Tibial nerve (tissue), 4 donors: ENCODE results near the gene FTCD. TPM values are rescaled to one million over a fixed set of nuclear protein-coding genes. Genes with fewer than 3 reads are reported as not detected.

Experiments used
- DNase-seq, 2 donors: peaks; one replicate each; pipeline ENCODE4 v3.0.0-alpha.2; 2019; ENCODE audit warnings: low spot score in 2 of 2
- H3K27ac ChIP-seq, 4 donors: fragments of 200-600 bp; sonication (generic) in 3 of 4; one replicate each; pipeline ENCODE4 v1.5.1; 2017 to 2019; ENCODE audit warnings: mild to moderate bottlenecking in 1 of 4
- H3K27me3 ChIP-seq, 2 donors: fragments of 200-600 bp; sonication (generic) in 1 of 2; one replicate each; pipeline versions ENCODE4 v1.5.1 to v1.6.0; 2017 to 2019
- H3K36me3 ChIP-seq, 3 donors: fragments of 200-600 bp; sonication (generic); one replicate each; pipeline ENCODE4 v1.5.1; 2018 to 2019
- H3K4me1 ChIP-seq, 4 donors: fragments of 200-600 bp; sonication (generic) in 3 of 4; one replicate each; pipeline ENCODE4 v1.5.1; 2017 to 2019
- H3K4me3 ChIP-seq, 4 donors: fragments of 200-600 bp; sonication (generic) in 3 of 4; one replicate each; pipeline ENCODE4 v1.5.1; 2017 to 2019; ENCODE audit warnings: mild to moderate bottlenecking in 1 of 4, moderate library complexity in 1 of 4
- H3K9me3 ChIP-seq, 4 donors: fragments of 200-600 bp; sonication (generic) in 3 of 4; one replicate each; pipeline ENCODE4 v1.5.1; 2017 to 2019
- CTCF ChIP-seq, 5 experiments: fragments of 200-600 bp in 3 of 5; fragments of 450-650 bp in 2 of 5; sonication (generic) in 3 of 5; IDR thresholded peaks; one replicate each; pipeline ENCODE4 v1.5.1; 2016 to 2019; ENCODE audit warnings: antibody characterized with exemption in 5 of 5, mild to moderate bottlenecking in 3 of 5, moderate library complexity in 2 of 5
- EP300 ChIP-seq, 2 donors: sonication (generic); formaldehyde crosslinking; IDR thresholded peaks; one replicate each; pipeline ENCODE4 v1.6.1; 2017; ENCODE audit warnings: antibody characterized with exemption in 2 of 2, mild to moderate bottlenecking in 1 of 2
- POLR2A ChIP-seq, 2 donors: fragments of 450-650 bp; IDR thresholded peaks; one replicate each; pipeline ENCODE4 v1.6.1; 2017; ENCODE audit warnings: antibody characterized with exemption in 2 of 2, mild to moderate bottlenecking in 2 of 2, moderate library complexity in 2 of 2
- WGBS, 2 donors: methylation state at CpG; one replicate each; pipeline ENCODE4 v1.1.5; 2018; 5-methylcytosine and 5-hydroxymethylcytosine counted together
- total RNA-seq, 4 donors: library from RNA; depleted of rRNA; stranded (reverse); fragments of >200 nt; gene quantifications; one replicate each; pipeline ENCODE4 v1.1.0, GENCODE V29; 2016

Gene FTCD
- total RNA-seq, 4 donors from 2014 or later, result 2.2 to 21.2 (median 2.5) TPM

GRCh38 chr21:46199436-46200373, 44.3 kb upstream of the FTCD start:
- H3K27me3 ChIP-seq, result no peaks in the 10 kb centered on the region
- H3K4me3 ChIP-seq, result no peak overlapping the region
- DNase-seq, result no peak
- TF ChIP-seq CTCF (IDR thresholded peaks at IDR 0.05) (no peak), EP300 (IDR thresholded peaks at IDR 0.05) (no peak), POLR2A (IDR thresholded peaks at IDR 0.05) (no peak)
- no peak overlapping the region for H3K27ac ChIP-seq
- 79 to 83% methylated on average over 13 of the region's 13 CpGs for WGBS, 2 donors
- H3K36me3 ChIP-seq, result peaks cover 3 to 86% (median 21%) of the 10 kb centered on the region in 3 donors
- no peaks in the 10 kb centered on the region for H3K9me3 ChIP-seq
- no peaks in the 10 kb centered on the region for H3K4me1 ChIP-seq

GRCh38 chr21:46196733-46197132, 41.4 kb upstream of the FTCD start:
- H3K36me3 ChIP-seq, result peaks cover 4 to 91% (median 26%) of the 10 kb centered on the region in 3 donors
- WGBS, 2 donors, result 88 to 90% methylated on average over 20 of the region's 20 CpGs
- TF ChIP-seq EP300 (IDR thresholded peaks at IDR 0.05), result no peak
- no peak for TF ChIP-seq CTCF (IDR thresholded peaks at IDR 0.05)
- TF ChIP-seq POLR2A (IDR thresholded peaks at IDR 0.05), result no peak
- no peaks in the 10 kb centered on the region for H3K27me3 ChIP-seq
- H3K9me3 ChIP-seq, result no peaks in the 10 kb centered on the region
- H3K4me1 ChIP-seq, result no peaks in the 10 kb centered on the region
- no peak overlapping the region for H3K4me3 ChIP-seq
- DNase-seq, result peak in 1 of 2 donors; percentile 2
- no peak overlapping the region for H3K27ac ChIP-seq

GRCh38 chr21:46195595-46196195, 40.3 kb upstream of the FTCD start:
- H3K9me3 ChIP-seq, result no peaks in the 10 kb centered on the region
- peak in 1 of 2 donors; percentile 2 for DNase-seq
- H3K27ac ChIP-seq, result no peak overlapping the region
- H3K36me3 ChIP-seq, result peaks cover 7 to 96% (median 26%) of the 10 kb centered on the region in 3 donors
- H3K4me3 ChIP-seq, result no peak overlapping the region
- peaks cover 0 to 3% (median 0%) of the 10 kb centered on the region in 4 donors for H3K4me1 ChIP-seq
- no peaks in the 10 kb centered on the region for H3K27me3 ChIP-seq
- TF ChIP-seq CTCF (IDR thresholded peaks at IDR 0.05) (no peak), POLR2A (IDR thresholded peaks at IDR 0.05) (no peak), EP300 (IDR thresholded peaks at IDR 0.05) (no peak)
- 70 to 75% methylated on average over 12 to 14 of the region's 20 CpGs for WGBS, 2 donors

- no peak for TF ChIP-seq CTCF (IDR thresholded peaks at IDR 0.05)
- TF ChIP-seq POLR2A (IDR thresholded peaks at IDR 0.05), result no peak
- TF ChIP-seq EP300 (IDR thresholded peaks at IDR 0.05), result no peak
- Histone ChIP-seq H3K4me3 (no peak overlapping the region), H3K27ac (no peak overlapping the region), H3K9me3 (no peaks in the 10 kb centered on the region), H3K27me3 (no peaks in the 10 kb centered on the region), H3K4me1 (peaks cover 0 to 3% (median 0%) of the 10 kb centered on the region in 4 donors), H3K36me3 (peaks cover 7 to 96% (median 26%) of the 10 kb centered on the region in 3 donors)
- WGBS, 2 donors, result 94% methylated on average over 31 to 34 of the region's 34 CpGs
- peak in 1 of 2 donors; percentile 11 for DNase-seq
Measured at GRCh38 chr21:46194374-46195334, 39.3 kb upstream of the FTCD start.
